ENCODE data around the gene RND2.

Gene RND2

GRCh38 chr17:43074869-43075268 lies 49.8 kb downstream of the RND2 start:
- Histone ChIP-seq H3K4me3 (ENCODE audit: insufficient read depth, low read depth, low read length, poor library complexity, severe bottlenecking) (no peak overlapping the region), H3K27me3 (replicated peaks; ENCODE audit: control insufficient read depth, insufficient read depth, low read length, poor library complexity, severe bottlenecking) (no peaks in the 10 kb centered on the region), H3K36me3 (ENCODE audit: control insufficient read depth, insufficient read depth, low read length) (no peaks in the 10 kb centered on the region), H3K4me1 (ENCODE audit: control insufficient read depth, insufficient read depth, low read length, poor library complexity, severe bottlenecking) (no peaks in the 10 kb centered on the region), H3K9me3 (ENCODE audit: control insufficient read depth, low read length) (no peaks in the 10 kb centered on the region), H3K27ac (ENCODE audit: insufficient read depth, low read length, poor library complexity, severe bottlenecking) (no peak overlapping the region)
- no peak for DNase-seq

- H3K27ac ChIP-seq (ENCODE audit: insufficient read depth, low read length, poor library complexity, severe bottlenecking) = no peak overlapping the region
- DNase-seq = no peak
- no peaks in the 10 kb centered on the region for H3K4me1 ChIP-seq (ENCODE audit: control insufficient read depth, insufficient read depth, low read length, poor library complexity, severe bottlenecking)
- H3K9me3 ChIP-seq (ENCODE audit: control insufficient read depth, low read length) = no peaks in the 10 kb centered on the region
- no peaks in the 10 kb centered on the region for H3K36me3 ChIP-seq (ENCODE audit: control insufficient read depth, insufficient read depth, low read length)
- no peak overlapping the region for H3K4me3 ChIP-seq (ENCODE audit: insufficient read depth, low read depth, low read length, poor library complexity, severe bottlenecking)
- no peaks in the 10 kb centered on the region for H3K27me3 ChIP-seq (replicated peaks; ENCODE audit: control insufficient read depth, insufficient read depth, low read length, poor library complexity, severe bottlenecking)
Measured at GRCh38 chr17:43079641-43080302, 54.7 kb downstream of the RND2 start.
